NB4 (cell line): ENCODE data around the gene BANP.

Source experiments
- CTCF ChIP-seq: IDR thresholded peaks from one replicate; pipeline ENCODE4 v1.5.1; 2012; ENCODE audit warnings: low read depth, low read length
- MAX ChIP-seq: IDR thresholded peaks from 2 replicates; pipeline ENCODE4 v1.6.1; 2011; ENCODE audit warnings: low read depth, low read length
- POLR2A ChIP-seq: IDR thresholded peaks from 2 replicates; pipeline ENCODE4 v1.6.1; 2011; ENCODE audit warnings: mild to moderate bottlenecking; ENCODE audit not compliant: insufficient read length; ENCODE audit errors: extremely low read depth

- TF ChIP-seq CTCF: no peak
- no peak for TF ChIP-seq MAX
- TF ChIP-seq POLR2A: no peak
Observed at GRCh38 chr16:88064011-88064888, 113.0 kb downstream of the BANP start.
